Cerebellar cortex (tissue), 1 donor: ENCODE results near the gene IZUMO1.
A peak's percentile ranks its signal among the peaks of the same experiment; 100 is the strongest.
"Not testable (repeated sequence)": the region's sequence is repeated elsewhere in the genome, so short reads cannot be mapped to it uniquely, and the experiment has no call there.

Source experiments
- DNase-seq: peaks from one replicate; pipeline ENCODE4 v3.0.0-alpha.2; 2015; ENCODE audit warnings: low spot score

The IZUMO1 gene

DNA sequence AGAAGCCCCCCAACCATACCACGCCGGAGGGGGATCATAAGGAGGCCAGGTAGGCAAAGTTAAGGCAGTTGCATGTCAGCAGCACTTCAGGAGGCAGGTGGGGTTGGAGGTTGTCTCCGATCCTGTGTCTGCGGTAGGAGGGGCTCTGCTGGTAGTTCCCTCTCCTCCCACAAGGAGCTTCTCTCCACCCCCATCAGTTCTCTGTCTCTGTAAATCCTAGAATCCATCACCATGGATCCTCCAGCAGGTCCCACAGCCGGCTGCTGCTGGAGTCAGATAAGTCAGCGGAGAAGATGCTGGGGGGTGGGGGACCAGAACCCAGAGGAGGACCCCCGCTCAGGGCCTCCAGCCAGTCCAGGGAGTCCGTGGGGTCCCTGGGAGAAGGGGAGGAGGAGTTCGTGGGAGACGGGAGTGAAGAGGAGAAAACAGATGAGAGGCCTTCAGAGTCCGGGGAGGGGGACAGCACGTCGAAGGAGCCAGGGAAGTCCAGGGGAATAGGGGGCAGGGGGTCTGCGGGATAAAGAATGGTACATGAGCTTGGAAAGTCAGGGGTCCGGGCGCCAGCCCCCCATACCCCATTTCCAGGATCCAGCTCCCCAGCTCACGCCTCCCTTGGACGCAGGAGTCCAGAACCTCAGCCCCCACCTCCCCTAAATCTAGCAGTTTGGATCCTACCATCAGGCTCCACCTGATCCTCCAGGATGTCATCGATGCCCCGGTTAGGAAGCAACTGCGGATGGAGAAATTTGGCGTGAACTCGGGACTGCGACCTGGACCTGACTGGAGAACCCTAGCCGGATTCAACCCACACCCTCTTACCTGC, 33.5 kb downstream of the IZUMO1 start:
- peak; percentile 56 for DNase-seq

DNA sequence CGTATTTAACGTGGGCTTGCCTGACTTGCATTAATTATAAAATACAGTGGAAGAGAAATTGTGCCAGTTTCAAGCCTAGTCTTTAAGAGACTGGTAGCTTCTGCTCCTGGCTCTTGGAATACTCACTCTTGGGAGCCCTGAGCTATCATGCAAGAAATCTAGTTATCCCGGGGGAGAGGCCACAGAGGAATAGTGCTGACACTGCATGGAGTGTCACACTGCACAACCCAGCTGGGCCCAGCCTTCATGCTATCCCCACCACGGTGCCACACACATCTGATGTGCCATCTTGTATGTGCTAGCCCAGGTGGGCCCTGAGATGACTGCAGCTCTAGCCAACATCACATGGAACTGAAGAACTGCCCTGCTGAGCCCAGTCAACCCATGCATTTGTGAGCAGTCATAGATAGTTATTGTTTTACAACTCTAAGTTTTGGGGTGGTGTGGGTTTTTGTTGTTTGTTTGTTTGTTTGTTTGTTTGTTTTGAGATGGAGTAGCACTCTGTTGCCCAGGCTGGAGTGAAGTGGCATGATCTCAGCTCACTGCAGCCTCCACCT, 35.5 kb downstream of the IZUMO1 start:
- DNase-seq = no peak

DNA sequence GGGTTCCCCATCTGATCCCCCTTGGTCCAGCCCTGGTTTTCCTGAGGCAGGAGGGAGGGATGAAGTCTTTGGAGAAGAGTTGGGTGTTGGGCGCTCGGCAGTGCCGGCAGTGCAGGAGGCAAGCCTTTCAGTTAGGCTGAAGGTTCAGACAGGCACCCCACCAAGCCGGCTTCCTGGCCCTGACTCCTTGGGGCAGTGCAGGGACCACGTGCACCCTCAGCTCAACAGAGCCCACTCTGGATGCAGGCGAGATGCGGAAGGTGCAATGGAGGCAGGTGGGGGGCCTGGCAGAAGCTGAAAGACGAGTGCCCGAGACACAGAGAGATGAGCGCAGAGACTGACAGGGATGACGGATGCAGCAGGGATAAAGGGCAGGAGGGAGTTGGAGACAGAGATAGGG, 38.2 kb downstream of the IZUMO1 start:
- DNase-seq = no peak

DNA sequence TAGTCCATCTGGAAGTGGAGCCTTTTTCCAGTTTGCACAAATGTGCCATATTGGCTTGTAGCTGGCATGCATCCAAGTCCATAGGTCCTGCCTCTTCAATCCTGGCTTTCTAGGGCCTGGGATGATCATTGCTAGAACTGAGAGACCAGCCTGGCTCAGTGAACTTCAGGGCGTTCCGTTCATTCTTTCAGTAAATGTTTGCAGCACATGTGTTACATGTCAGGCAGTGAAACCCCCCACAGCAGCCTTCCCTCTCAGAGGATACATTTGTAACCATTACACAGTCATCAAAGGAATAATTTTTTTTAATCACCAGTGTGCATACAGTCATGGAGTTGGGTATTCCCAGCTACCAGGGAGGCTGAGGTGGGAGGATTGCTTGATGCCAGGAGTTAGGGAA, 41.3 kb downstream of the IZUMO1 start:
- no peak for DNase-seq

DNA sequence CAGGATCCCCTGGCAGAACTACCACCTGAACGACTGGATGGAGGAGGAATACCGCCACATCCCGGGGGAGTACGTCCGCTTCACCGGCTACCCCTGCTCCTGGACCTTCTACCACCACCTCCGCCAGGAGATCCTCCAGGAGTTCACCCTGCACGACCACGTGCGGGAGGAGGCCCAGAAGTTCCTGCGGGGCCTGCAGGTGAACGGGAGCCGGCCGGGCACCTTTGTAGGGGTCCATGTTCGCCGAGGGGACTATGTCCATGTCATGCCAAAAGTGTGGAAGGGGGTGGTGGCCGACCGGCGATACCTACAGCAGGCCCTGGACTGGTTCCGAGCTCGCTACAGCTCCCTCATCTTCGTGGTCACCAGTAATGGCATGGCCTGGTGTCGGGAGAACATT, 43.4 kb downstream of the IZUMO1 start:
- no peak for DNase-seq

DNA sequence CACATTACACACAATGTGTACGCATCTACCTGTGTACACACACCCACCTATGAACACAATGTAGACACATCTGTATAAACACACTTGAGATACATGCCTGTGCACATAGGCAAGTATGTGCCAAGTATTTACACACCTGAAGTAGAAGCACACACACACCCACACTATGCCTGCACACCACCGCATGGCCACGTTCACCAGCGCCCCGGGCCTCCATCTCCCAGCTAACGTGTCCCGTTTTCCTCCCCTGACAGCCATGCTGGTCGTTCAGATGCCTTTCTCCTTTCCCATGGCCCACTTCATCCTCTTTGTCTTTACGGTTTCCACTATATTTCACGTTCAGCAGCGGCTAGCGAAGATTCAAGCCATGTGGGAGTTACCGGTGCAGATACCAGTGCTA, 44.0 kb downstream of the IZUMO1 start:
- no peak for DNase-seq

DNA sequence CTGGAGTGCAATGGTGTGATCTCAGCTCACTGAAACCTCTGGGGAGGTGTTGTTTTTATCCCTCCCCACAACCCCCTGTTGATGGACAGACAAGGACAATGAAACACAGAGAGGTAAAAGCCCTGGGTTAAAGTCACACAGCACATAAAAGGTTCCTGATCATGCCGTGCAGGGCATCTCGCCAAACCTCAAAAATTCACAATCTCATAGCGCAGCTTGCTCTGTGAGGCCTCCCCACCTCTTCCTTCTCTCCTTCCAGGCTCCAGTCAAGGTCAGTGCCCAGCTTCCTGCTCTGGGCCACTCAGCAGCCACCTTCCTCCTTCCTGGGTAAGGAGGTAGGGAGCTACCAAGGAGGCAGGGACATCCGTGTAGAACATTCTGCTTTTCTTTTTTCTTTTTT, 48.7 kb downstream of the IZUMO1 start:
- DNase-seq = peak; percentile 40

DNA sequence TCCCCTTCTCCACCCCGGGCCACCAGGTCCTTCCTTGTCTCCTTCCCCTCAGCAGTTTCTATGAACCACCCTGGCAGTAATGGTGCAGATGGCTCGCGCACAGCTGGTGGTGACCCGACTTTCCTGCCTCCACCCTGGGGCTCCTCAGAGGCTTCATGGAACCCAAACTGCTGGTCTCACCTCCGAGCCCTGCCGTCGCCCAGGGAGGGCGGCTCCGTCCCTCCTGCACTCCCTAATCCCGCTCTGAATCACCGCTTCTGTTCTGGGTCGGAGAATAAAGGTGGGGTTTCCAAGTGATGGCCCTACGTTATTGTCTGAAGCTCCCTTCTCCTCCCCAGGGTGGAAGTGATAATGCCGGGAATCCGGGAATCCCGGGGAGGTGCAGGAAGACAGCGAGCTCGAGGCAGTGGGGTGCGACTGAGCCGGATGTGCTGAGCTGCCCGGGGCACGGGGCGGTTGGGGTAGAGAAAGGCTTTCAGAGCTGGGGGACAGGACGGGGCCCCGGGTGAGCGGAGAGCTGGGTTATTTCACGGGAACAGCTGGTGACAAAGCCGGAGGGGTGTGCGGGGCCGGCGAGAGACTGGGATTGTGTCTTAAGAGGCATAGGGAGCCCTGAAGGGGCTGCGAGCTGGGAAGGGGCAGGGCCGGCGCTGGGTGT, 50.2 kb downstream of the IZUMO1 start:
- peak; percentile 44 for DNase-seq

DNA sequence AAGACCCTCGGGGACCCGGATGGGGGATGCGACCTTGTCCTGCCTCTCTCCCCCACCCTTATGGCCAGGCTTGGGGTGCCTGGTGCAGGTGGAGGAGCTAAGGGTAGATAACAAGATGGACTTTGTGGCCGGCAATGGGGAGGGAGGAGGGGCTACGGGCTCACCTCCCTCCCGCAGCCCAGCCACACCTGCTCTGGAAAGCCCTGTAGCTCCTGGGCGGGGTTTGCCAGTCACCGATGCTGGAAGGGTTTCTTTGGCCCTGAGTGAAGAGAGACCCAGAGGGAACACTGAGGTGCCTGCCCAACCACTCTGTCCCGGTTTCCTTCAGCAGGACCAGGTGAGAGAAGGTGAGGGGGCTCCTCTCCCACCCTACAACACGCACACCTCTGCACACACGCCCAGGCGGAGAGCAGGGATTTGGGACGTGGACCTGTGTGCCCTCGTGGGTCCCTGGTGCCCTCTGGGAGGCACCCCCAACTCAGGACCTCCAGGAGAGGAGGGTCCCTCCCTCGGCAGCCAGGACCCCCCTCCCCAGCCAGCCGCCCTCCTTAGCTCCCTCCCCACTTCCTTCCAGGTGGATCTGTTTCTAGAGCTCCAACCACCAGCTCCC, 50.9 kb downstream of the IZUMO1 start, which contains the start of gene FUT2:
Gene FUT2, plus strand, starts transcription at position 229 of the 610 bp plus-strand sequence. CDS start 6,986 bp downstream, outside the sequence.
- DNase-seq = peak; percentile 77

DNA sequence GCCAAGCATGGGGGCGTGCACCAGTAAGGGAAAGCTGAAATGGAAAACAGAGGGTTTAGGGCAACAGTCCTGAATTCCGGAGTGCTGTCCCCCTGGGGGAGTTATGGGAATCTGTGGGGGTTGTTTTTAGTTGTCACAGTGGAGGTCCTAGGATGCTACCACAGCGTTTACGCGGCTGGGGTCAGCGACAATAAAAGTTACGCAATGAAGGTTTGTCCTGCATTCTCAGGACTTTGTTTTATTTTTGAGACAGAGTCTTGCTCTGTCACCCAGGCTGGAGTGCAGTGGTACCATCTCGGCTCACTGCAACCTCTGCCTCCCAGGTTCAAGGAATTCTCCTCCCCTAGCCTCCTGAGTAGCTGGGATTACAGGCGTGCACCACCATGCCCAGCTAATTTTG, 53.1 kb downstream of the IZUMO1 start:
- DNase-seq = not testable (repeated sequence)
